WTC11 (cell line): ENCODE results near the gene JADE2. TPM values are rescaled to one million over a fixed set of nuclear protein-coding genes. Genes with fewer than 3 reads are reported as not detected.

Source experiments
- ATAC-seq: fragments of 200-7000 bp; cut with Tn5 transposase; 2 replicates; pipeline ENCODE4 v1.10.0; 2021; ENCODE audit warnings: mild to moderate bottlenecking, moderate library complexity
- CTCF ChIA-PET: fragments of 300-600 bp; sonication (Branson Sonifier 250); formaldehyde crosslinking; loops from one replicate; lab custom pipeline; 2021; ENCODE audit warnings: antibody characterized with exemption; lab: Charles Lee
- POLR2A ChIA-PET: fragments of 350-600 bp; sonication (Branson Sonifier 250); formaldehyde crosslinking; loops from one replicate; lab custom pipeline; 2021; ENCODE audit warnings: antibody characterized with exemption; lab: Charles Lee
- DNase-seq: peaks from one replicate; pipeline ENCODE4 v3.0.0; 2021; ENCODE audit warnings: low spot score
- H3K27ac Mint-ChIP-seq: 2 replicates; pipeline ENCODE4 v1.8.0; 2021; ENCODE audit warnings: mixed read lengths
- H3K27me3 Mint-ChIP-seq: 2 replicates; pipeline ENCODE4 v1.8.0; 2021; ENCODE audit warnings: low read depth, mild to moderate bottlenecking, moderate library complexity, mixed read lengths
- H3K36me3 Mint-ChIP-seq: 2 replicates; pipeline ENCODE4 v1.8.0; 2021; ENCODE audit warnings: mixed read lengths
- H3K4me1 Mint-ChIP-seq: 2 replicates; pipeline ENCODE4 v1.8.0; 2022; ENCODE audit warnings: mixed read lengths
- H3K4me3 Mint-ChIP-seq: 2 replicates; pipeline ENCODE4 v1.8.0; 2021; ENCODE audit warnings: mild to moderate bottlenecking, moderate library complexity, mixed read lengths
- H3K9me3 Mint-ChIP-seq: 2 replicates; pipeline ENCODE4 v1.8.0; 2021; ENCODE audit warnings: mixed read lengths
- CREB1 ChIP-seq: sonication (generic); formaldehyde crosslinking; IDR thresholded peaks from 2 replicates; pipeline ENCODE4 v1.8.0; 2023; ENCODE audit warnings: mild to moderate bottlenecking, missing genetic modification reagents
- CREM ChIP-seq: sonication (generic); formaldehyde crosslinking; IDR thresholded peaks from 2 replicates; pipeline ENCODE4 v1.8.1; 2022; ENCODE audit warnings: mild to moderate bottlenecking, missing genetic modification reagents, moderate library complexity
- ELF4 ChIP-seq: sonication (generic); formaldehyde crosslinking; IDR thresholded peaks from 2 replicates; pipeline ENCODE4 v1.8.1; 2022; ENCODE audit warnings: low read depth, mild to moderate bottlenecking, moderate library complexity, missing genetic modification reagents
- ESRRA ChIP-seq: sonication (generic); formaldehyde crosslinking; IDR thresholded peaks from 2 replicates; pipeline ENCODE4 v1.8.1; 2022; ENCODE audit warnings: mild to moderate bottlenecking, missing genetic modification reagents, borderline replicate concordance
- ETV6 ChIP-seq: sonication (generic); formaldehyde crosslinking; IDR thresholded peaks from 2 replicates; pipeline ENCODE4 v1.8.1; 2022; ENCODE audit warnings: mild to moderate bottlenecking, missing genetic modification reagents
- KAT7 ChIP-seq: sonication (generic); formaldehyde crosslinking; IDR thresholded peaks from 2 replicates; pipeline ENCODE4 v1.8.1; 2023; ENCODE audit warnings: missing genetic modification reagents, mild to moderate bottlenecking, borderline replicate concordance
- NFE2L1 ChIP-seq: sonication (generic); formaldehyde crosslinking; IDR thresholded peaks from 2 replicates; pipeline ENCODE4 v1.8.1; 2023; ENCODE audit warnings: missing genetic modification reagents
- SP1 ChIP-seq: sonication (generic); formaldehyde crosslinking; conservative IDR thresholded peaks from 2 replicates; pipeline ENCODE4 v1.8.1; 2022; ENCODE audit warnings: missing genetic modification reagents
- TEAD1 ChIP-seq: sonication (generic); formaldehyde crosslinking; IDR thresholded peaks from 2 replicates; pipeline ENCODE4 v1.8.0; 2022; ENCODE audit warnings: mild to moderate bottlenecking, missing genetic modification reagents
- ZMAT4 ChIP-seq: fragments of 250-450 bp; sonication (Bioruptor Pico); IDR thresholded peaks from 2 replicates; pipeline ENCODE4 v1.9.0; 2021; ENCODE audit warnings: mild to moderate bottlenecking
- ZNF219 ChIP-seq: sonication (generic); formaldehyde crosslinking; IDR thresholded peaks from 2 replicates; pipeline ENCODE4 v1.8.0; 2023; ENCODE audit warnings: missing genetic modification reagents, mild to moderate bottlenecking, borderline replicate concordance
- ZNF317 ChIP-seq: sonication (generic); formaldehyde crosslinking; IDR thresholded peaks from 2 replicates; pipeline ENCODE4 v1.8.1; 2023; ENCODE audit warnings: low read depth, mild to moderate bottlenecking, moderate library complexity, missing genetic modification reagents, borderline replicate concordance
- ZNF416 ChIP-seq: fragments of 250-450 bp; sonication (Bioruptor Pico); IDR thresholded peaks from 2 replicates; pipeline ENCODE4 v1.9.0; 2021; ENCODE audit warnings: mild to moderate bottlenecking, inconsistent platforms
- total RNA-seq: library from RNA; stranded (reverse); gene quantifications from 3 replicates; pipeline ENCODE4 v1.2.3, GENCODE V29; 2021
- TF ChIP-seq, protein P1 (sequence below): sonication (generic); formaldehyde crosslinking; IDR thresholded peaks from 2 replicates; pipeline ENCODE4 v1.8.0; 2023; ENCODE audit warnings: missing genetic modification reagents, mild to moderate bottlenecking, borderline replicate concordance
- TF ChIP-seq, protein P2 (sequence below): sonication (generic); formaldehyde crosslinking; IDR thresholded peaks from 2 replicates; pipeline ENCODE4 v1.8.1; 2023; ENCODE audit warnings: mild to moderate bottlenecking, missing genetic modification reagents, moderate library complexity
- TF ChIP-seq, protein P3 (sequence below): sonication (generic); formaldehyde crosslinking; IDR thresholded peaks from 2 replicates; pipeline ENCODE4 v1.8.0; 2022; ENCODE audit warnings: mild to moderate bottlenecking, missing genetic modification reagents
- TF ChIP-seq, protein P4 (sequence below): sonication (generic); formaldehyde crosslinking; IDR thresholded peaks from 2 replicates; pipeline ENCODE4 v1.8.1; 2023; ENCODE audit warnings: mild to moderate bottlenecking, moderate library complexity, missing genetic modification reagents

Gene JADE2
- total RNA-seq, 1 experiment from 2014 or later: 40.8 TPM

- DNase-seq (peak; percentile 65), ATAC-seq (no peak)
- Mint-ChIP-seq H3K4me3 (peak overlapping the region; percentile 98), H3K9me3 (no peaks in the 10 kb centered on the region), H3K4me1 (peaks cover 52% of the 10 kb centered on the region), H3K27me3 (no peaks in the 10 kb centered on the region), H3K27ac (peak overlapping the region; percentile 98), H3K36me3 (no peaks in the 10 kb centered on the region)
- ChIA-PET CTCF (interaction anchor here (0.6 to 6.6 kb wide), 11 partner anchors 13 to 396 kb away, joined by 3 to 54 read pairs (median 6); no protein-coding TSS in a partner anchor), POLR2A (interaction anchor here (0.5 to 5.8 kb wide), 10 partner anchors 14 to 154 kb away, joined by 3 to 58 read pairs (median 6); partner anchors contain the start of genes CDKN2AIPNL and UBE2B)
- TF ChIP-seq SP1 (0 out of 2 replicates have a peak, but pooled peaks have one; percentile 30), NFE2L1 (no peak), ZNF416 (CRISPR knock-in tag) (no peak), CREM (CRISPR knock-in tag) (no peak), ZNF317 (CRISPR knock-in tag) (0 out of 2 replicates have a peak, but pooled peaks have one; percentile 23), ESRRA (CRISPR knock-in tag) (peak; percentile 14; the same call in 1 of the 2 replicates), CREB1 (CRISPR knock-in tag) (no peak), ELF4 (CRISPR knock-in tag) (no peak), KAT7 (0 out of 2 replicates have a peak, but pooled peaks have one; percentile 26), ETV6 (CRISPR knock-in tag) (no peak), TEAD1 (CRISPR knock-in tag) (0 out of 2 replicates have a peak, but pooled peaks have one; percentile 33), ZMAT4 (no peak), ZNF219 (CRISPR knock-in tag) (no peak)
- TF ChIP-seq, protein P1, sequence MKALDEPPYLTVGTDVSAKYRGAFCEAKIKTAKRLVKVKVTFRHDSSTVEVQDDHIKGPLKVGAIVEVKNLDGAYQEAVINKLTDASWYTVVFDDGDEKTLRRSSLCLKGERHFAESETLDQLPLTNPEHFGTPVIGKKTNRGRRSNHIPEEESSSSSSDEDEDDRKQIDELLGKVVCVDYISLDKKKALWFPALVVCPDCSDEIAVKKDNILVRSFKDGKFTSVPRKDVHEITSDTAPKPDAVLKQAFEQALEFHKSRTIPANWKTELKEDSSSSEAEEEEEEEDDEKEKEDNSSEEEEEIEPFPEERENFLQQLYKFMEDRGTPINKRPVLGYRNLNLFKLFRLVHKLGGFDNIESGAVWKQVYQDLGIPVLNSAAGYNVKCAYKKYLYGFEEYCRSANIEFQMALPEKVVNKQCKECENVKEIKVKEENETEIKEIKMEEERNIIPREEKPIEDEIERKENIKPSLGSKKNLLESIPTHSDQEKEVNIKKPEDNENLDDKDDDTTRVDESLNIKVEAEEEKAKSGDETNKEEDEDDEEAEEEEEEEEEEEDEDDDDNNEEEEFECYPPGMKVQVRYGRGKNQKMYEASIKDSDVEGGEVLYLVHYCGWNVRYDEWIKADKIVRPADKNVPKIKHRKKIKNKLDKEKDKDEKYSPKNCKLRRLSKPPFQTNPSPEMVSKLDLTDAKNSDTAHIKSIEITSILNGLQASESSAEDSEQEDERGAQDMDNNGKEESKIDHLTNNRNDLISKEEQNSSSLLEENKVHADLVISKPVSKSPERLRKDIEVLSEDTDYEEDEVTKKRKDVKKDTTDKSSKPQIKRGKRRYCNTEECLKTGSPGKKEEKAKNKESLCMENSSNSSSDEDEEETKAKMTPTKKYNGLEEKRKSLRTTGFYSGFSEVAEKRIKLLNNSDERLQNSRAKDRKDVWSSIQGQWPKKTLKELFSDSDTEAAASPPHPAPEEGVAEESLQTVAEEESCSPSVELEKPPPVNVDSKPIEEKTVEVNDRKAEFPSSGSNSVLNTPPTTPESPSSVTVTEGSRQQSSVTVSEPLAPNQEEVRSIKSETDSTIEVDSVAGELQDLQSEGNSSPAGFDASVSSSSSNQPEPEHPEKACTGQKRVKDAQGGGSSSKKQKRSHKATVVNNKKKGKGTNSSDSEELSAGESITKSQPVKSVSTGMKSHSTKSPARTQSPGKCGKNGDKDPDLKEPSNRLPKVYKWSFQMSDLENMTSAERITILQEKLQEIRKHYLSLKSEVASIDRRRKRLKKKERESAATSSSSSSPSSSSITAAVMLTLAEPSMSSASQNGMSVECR (CRISPR knock-in tag): peak; percentile 40; the same call in 1 of the 2 replicates
- TF ChIP-seq, protein P2, sequence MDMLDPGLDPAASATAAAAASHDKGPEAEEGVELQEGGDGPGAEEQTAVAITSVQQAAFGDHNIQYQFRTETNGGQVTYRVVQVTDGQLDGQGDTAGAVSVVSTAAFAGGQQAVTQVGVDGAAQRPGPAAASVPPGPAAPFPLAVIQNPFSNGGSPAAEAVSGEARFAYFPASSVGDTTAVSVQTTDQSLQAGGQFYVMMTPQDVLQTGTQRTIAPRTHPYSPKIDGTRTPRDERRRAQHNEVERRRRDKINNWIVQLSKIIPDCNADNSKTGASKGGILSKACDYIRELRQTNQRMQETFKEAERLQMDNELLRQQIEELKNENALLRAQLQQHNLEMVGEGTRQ (CRISPR knock-in tag): no peak
- TF ChIP-seq, protein P3, sequence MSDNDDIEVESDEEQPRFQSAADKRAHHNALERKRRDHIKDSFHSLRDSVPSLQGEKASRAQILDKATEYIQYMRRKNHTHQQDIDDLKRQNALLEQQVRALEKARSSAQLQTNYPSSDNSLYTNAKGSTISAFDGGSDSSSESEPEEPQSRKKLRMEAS: peak; percentile 21; the same call in 1 of the 2 replicates
- TF ChIP-seq, protein P4, sequence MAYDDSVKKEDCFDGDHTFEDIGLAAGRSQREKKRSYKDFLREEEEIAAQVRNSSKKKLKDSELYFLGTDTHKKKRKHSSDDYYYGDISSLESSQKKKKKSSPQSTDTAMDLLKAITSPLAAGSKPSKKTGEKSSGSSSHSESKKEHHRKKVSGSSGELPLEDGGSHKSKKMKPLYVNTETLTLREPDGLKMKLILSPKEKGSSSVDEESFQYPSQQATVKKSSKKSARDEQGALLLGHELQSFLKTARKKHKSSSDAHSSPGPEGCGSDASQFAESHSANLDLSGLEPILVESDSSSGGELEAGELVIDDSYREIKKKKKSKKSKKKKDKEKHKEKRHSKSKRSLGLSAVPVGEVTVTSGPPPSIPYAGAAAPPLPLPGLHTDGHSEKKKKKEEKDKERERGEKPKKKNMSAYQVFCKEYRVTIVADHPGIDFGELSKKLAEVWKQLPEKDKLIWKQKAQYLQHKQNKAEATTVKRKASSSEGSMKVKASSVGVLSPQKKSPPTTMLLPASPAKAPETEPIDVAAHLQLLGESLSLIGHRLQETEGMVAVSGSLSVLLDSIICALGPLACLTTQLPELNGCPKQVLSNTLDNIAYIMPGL: no peak
Measured at GRCh38 chr5:134525683-134526482, 413 bp downstream of the JADE2 start.
